Measurements from ENCODE around the gene PEX26. TPM values are rescaled to one million over a fixed set of nuclear protein-coding genes. Genes with fewer than 3 reads are reported as not detected.

Gene PEX26
- total RNA-seq, 1 donor from 2014 or later = 34.4 TPM

GRCh38 chr22:18042685-18043084 is 35.1 kb upstream of the PEX26 start:
- no peaks in the 10 kb centered on the region for H3K27me3 Mint-ChIP-seq (ENCODE audit: low read depth)

DNA sequence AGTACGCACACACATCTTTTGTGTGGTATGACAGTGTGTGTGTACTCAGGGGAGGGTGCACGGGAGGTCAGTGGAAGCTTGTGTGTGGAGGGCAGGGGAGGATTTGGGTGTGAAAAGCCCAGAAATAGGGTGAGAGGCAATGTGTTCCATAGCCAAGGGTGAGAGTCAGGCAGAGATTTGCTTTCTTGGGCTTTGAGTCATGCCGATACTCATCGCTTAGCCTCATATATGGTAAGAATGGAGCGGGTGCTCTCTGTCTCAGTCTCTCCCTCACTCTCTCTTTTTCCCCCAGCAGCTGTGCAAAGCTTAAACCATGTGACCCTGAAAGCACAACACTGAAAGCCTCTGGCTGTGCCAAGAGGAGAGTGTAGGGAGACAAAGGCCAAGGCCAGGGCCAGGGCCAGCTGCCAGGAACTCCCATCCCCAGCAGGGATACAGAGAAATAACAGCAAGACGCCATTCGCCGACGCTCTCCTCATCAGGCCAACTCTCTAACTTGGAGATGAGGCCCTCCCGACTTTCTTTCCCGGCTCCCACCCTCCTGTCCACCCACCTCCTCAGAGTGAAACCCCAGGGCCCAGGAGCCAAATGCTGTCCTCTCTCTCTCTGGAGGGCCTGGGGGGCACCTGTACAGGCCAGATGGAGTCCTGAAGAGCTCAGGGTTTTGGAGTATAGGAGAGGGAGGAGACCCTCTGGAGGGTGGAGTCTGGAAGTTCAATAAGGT is 33.1 kb upstream of the PEX26 start:
- no peak overlapping the region for H3K4me3 Mint-ChIP-seq (ENCODE audit: unreplicated experiment)
- TF ChIP-seq, protein P1, sequence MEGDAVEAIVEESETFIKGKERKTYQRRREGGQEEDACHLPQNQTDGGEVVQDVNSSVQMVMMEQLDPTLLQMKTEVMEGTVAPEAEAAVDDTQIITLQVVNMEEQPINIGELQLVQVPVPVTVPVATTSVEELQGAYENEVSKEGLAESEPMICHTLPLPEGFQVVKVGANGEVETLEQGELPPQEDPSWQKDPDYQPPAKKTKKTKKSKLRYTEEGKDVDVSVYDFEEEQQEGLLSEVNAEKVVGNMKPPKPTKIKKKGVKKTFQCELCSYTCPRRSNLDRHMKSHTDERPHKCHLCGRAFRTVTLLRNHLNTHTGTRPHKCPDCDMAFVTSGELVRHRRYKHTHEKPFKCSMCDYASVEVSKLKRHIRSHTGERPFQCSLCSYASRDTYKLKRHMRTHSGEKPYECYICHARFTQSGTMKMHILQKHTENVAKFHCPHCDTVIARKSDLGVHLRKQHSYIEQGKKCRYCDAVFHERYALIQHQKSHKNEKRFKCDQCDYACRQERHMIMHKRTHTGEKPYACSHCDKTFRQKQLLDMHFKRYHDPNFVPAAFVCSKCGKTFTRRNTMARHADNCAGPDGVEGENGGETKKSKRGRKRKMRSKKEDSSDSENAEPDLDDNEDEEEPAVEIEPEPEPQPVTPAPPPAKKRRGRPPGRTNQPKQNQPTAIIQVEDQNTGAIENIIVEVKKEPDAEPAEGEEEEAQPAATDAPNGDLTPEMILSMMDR (IDR thresholded peaks at IDR 0.05) = no peak
- DNase-seq (ENCODE audit: low spot score) = peak; percentile 38
- H3K27me3 Mint-ChIP-seq (ENCODE audit: low read depth) = no peaks in the 10 kb centered on the region
- H3K27ac Mint-ChIP-seq (ENCODE audit: unreplicated experiment) = no peak overlapping the region
- peaks cover 27% of the 10 kb centered on the region for H3K4me1 Mint-ChIP-seq (ENCODE audit: low read depth)
- H3K9me3 Mint-ChIP-seq (ENCODE audit: low read depth) = no peaks in the 10 kb centered on the region
- H3K36me3 Mint-ChIP-seq (ENCODE audit: low read depth) = no peaks in the 10 kb centered on the region

More at GRCh38 chr22:18042685-18043084, 35.1 kb upstream of the PEX26 start:
- no peaks in the 10 kb centered on the region for H3K36me3 Mint-ChIP-seq (ENCODE audit: low read depth)
- no peak overlapping the region for H3K4me3 Mint-ChIP-seq (ENCODE audit: unreplicated experiment)
- TF ChIP-seq, protein P1 (IDR thresholded peaks at IDR 0.05) = no peak
- H3K9me3 Mint-ChIP-seq (ENCODE audit: low read depth) = no peaks in the 10 kb centered on the region
- DNase-seq (ENCODE audit: low spot score) = no peak
- H3K4me1 Mint-ChIP-seq (ENCODE audit: low read depth) = peaks cover 27% of the 10 kb centered on the region
- H3K27ac Mint-ChIP-seq (ENCODE audit: unreplicated experiment) = peak overlapping the region; percentile 85

GRCh38 chr22:18045794-18046193 is 32.0 kb upstream of the PEX26 start:
- Mint-ChIP-seq H3K27me3 (ENCODE audit: low read depth) (no peaks in the 10 kb centered on the region), H3K36me3 (ENCODE audit: low read depth) (no peaks in the 10 kb centered on the region), H3K4me1 (ENCODE audit: low read depth) (peaks cover 27% of the 10 kb centered on the region), H3K9me3 (ENCODE audit: low read depth) (no peaks in the 10 kb centered on the region), H3K4me3 (ENCODE audit: unreplicated experiment) (no peak overlapping the region), H3K27ac (ENCODE audit: unreplicated experiment) (no peak overlapping the region)
- DNase-seq (ENCODE audit: low spot score) = no peak
- TF ChIP-seq, protein P1 (IDR thresholded peaks at IDR 0.05) = no peak

GRCh38 chr22:18048041-18048440 is 29.7 kb upstream of the PEX26 start:
- Mint-ChIP-seq H3K9me3 (ENCODE audit: low read depth) (no peaks in the 10 kb centered on the region), H3K4me3 (ENCODE audit: unreplicated experiment) (no peak overlapping the region), H3K36me3 (ENCODE audit: low read depth) (no peaks in the 10 kb centered on the region), H3K27me3 (ENCODE audit: low read depth) (no peaks in the 10 kb centered on the region), H3K27ac (ENCODE audit: unreplicated experiment) (no peak overlapping the region), H3K4me1 (ENCODE audit: low read depth) (peaks cover 20% of the 10 kb centered on the region)
- TF ChIP-seq, protein P1 (IDR thresholded peaks at IDR 0.05) = no peak
- no peak for DNase-seq (ENCODE audit: low spot score)

DNA sequence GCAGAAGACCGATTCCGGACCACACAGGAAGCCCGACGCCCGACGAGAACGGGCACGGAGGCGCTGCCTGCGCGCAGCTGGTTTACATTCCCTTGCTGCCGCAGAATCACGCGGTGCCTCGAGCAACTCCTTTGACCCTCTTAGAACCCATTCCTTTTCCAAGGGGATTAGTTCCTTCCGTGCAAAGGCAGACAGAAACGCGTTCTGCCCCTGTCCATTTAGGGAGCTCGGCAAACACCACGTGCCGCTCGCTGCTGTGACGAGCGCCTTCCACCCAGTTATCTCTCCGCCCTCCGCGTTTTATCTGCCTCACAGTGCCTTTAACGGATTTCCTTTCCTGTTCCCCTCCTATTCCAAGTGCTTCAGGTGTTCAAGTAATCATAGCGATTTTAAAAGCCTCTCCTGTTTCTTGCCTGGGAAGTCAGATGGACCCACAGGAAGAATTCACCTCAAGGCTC is 29.3 kb upstream of the PEX26 start:
- no peak for DNase-seq (ENCODE audit: low spot score)
- H3K27ac Mint-ChIP-seq (ENCODE audit: unreplicated experiment) = no peak overlapping the region
- no peaks in the 10 kb centered on the region for H3K9me3 Mint-ChIP-seq (ENCODE audit: low read depth)
- H3K36me3 Mint-ChIP-seq (ENCODE audit: low read depth) = no peaks in the 10 kb centered on the region
- TF ChIP-seq, protein P1 (IDR thresholded peaks at IDR 0.05) = no peak
- H3K4me3 Mint-ChIP-seq (ENCODE audit: unreplicated experiment) = no peak overlapping the region
- peaks cover 16% of the 10 kb centered on the region for H3K4me1 Mint-ChIP-seq (ENCODE audit: low read depth)
- no peaks in the 10 kb centered on the region for H3K27me3 Mint-ChIP-seq (ENCODE audit: low read depth)
